HG02678 (cell line): ENCODE results near the gene PLOD3.
"Not testable (repeated sequence)": the region's sequence is repeated elsewhere in the genome, so short reads cannot be mapped to it uniquely, and the experiment has no call there.

ENCODE experiments used
- ATAC-seq: cut with Tn5 transposase; IDR thresholded peaks from one replicate; pipeline ENCODE4 v1.9.1; 2021; ENCODE audit warnings: mild to moderate bottlenecking, moderate library complexity; ENCODE audit not compliant: unreplicated experiment

The PLOD3 gene

DNA sequence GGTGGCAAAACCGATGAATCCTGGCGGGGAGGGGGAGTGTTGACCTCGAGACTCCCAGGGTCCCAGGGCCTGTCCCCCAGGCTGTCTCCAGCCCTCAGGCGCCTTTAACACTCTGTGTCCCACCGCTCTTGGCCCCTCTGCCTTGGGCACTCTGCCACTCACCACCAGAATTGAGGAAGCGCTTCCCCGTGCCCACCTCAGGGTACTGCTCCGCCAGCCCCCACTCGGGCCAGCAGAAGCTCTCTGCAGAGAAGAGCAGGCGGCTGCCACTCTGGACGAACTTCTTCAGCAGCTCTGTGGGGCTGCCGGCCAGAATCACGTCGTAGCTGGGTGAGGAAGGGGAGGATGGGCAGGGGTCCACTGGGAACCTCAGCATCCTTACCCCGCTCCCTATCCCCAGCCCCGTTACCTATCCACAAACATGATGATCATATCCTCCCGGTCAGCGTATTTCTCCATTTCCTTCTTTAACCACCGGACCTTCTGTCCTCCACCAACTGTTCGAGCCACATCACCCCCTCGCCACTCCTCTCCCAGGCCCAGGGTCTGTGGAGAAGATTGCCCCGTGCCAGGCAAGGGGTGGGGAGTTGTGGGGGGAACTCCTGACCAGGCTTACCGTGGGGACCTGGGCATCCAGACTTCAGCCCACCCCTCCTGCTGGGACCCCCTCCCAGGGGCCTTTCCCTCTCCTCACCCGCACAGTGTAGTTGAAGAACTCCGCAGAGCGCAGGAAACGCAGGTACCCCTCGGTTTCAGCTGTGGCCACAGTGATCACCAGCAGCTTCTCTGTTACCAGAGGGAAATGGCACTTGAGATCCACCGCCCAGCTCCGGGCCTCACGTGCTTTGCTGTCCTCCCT lies 1.2 kb downstream of the PLOD3 start:
- no peak for ATAC-seq

DNA sequence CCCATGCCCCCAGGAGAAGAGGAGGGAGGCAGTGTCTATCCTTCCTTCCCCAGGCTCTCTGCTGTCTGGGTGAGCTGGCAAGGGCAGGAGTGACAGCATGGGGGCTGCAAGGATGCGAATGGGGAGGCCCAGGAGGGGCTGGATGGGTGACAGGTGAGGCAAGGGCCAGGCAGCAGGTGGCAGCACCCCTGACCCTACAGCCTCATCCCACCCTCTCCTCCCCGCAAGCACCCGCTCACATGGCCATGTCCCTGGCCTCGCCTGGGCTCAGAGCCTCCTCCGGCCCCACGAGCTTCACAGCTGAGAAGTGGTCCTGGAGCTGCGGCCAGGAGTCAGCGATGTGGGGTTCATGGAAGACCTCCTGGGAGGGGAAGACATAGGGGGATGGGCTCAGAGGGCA lies 5.4 kb downstream of the PLOD3 start:
- ATAC-seq = no peak

DNA sequence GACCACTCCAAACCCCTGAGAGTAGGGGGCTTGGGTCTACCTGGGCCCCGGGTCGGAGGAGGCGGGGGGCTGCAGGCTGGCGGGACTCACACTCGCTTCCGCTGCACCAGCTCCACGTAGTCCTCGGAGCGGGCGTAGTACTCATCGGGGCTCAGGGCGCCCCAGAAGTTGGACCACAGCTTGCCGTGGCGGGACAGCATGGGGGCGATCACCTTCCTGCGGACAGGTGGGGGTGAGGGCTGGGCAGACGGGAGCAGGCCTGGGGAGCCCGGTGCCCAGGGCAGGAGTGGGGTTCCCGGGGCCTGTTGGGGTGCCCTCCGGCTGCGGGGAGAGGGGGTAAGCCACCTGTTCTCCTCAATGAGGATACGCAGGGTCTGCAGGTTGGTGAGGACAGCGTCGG lies 5.9 kb downstream of the PLOD3 start:
- no peak for ATAC-seq

DNA sequence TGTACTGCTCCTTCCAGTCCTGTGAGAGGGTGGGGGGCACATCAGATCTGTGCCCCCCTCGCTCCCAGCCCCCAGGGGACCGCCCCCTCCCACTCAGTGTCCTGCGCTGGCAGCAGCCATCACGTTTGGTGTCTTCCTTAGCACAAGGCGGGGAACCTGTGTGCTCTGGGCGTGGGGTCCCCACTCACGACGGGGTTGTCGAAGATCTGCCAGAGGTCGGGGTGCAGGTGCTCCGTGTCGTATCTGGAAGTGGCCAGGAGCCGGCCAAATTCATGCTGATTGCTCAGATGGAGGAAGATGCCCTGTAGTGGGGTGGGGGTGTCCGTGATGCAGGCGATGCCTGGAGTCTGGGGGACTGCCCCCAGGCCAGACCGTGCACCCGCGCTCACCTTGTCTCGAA lies 7.2 kb downstream of the PLOD3 start:
- ATAC-seq = no peak

DNA sequence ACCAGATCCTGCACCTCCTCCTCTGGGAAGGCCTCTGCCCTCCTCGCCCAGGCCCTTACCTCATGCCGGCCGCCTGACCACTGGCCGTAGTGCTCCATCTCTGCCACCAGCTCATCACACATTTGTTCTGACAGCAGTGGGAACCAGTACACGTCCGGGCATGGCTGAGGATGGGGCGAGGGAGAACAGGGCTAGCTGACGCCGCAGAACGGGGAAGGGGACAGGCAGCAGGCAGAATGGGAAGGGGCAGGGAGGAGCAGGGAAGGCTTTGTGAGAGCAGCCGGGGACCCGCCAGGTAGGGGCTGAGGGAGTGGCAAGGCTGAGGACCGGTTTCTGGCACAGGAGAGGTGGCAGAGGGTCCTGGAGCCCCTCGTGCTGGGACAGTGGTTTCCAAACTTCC lies 8.6 kb downstream of the PLOD3 start:
- ATAC-seq = no peak

DNA sequence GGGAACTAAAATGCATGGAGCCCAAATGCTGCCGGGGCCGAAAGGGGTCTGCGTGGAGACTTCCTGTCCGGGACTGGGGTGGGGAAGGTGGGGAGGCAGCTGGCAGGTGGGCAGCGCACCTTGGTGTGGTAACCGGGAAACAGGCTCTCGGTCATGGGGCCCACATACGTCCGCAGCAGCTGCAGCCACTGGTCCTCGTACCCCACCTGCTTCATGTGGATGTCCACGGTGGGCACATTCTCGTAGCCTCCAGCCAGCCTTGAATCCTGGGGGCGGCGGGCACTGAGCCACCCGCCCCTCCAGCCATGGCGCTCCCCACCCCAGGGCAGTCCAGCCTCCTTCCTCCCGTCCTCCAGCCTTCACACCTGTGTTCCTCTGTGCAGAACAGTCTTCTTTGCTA lies 9.9 kb downstream of the PLOD3 start:
- no peak for ATAC-seq

DNA sequence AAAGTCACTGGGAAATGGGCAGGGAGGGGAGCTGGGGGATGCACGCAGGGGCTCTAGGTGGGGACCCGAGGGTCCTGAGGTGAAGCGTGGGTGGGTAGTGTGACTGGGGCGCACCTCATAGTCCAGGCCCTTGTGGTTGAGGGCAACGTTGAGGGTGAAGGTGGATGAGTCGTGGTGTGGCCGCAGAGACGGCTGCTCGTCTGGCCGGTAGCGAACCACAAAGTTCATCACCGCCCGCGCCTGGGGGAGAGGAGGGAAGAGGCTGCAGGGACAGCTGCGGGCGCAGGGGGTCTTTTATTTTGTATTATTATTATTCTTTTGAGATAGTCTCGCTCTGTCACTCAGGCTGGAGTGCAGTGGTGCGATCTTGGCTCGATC lies 10.7 kb downstream of the PLOD3 start:
- ATAC-seq = no peak

DNA sequence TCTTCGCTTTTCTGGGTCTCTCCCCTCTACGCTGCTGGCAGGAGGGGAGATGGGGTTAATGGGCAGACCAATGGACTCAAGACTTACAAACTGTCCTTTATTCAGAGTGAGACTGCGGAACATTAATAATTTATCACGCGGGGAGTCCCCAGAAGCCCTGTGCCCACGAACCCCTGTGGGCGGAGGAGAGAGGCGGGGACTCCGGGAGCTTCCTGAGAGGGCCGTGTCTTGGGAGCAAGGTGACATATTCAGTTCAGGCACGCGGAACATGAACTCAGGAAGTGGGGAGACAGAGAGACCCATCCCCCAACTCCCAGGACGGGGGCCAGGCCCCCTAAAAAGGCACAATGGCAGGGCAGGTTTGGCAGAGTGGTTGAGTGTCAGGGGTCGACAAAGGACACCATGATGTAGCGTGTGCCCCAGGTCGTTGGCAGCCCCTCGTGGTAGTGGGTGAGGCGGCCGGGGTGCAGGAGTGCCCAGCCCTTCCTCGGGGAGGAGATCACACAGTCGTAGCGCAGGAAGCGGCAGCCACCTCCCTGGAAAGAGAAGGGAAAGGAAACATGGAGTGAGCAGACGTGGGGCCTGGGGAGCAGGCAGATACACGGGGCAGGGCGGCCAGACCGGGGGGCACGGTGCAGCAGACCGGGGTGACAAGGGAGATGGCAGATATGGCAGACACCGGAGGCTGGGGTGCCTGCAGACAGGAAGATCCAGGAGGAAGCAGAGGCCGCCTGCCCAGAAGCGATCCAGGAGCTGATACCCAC lies 11.3 kb downstream of the PLOD3 start:
- no peak for ATAC-seq

DNA sequence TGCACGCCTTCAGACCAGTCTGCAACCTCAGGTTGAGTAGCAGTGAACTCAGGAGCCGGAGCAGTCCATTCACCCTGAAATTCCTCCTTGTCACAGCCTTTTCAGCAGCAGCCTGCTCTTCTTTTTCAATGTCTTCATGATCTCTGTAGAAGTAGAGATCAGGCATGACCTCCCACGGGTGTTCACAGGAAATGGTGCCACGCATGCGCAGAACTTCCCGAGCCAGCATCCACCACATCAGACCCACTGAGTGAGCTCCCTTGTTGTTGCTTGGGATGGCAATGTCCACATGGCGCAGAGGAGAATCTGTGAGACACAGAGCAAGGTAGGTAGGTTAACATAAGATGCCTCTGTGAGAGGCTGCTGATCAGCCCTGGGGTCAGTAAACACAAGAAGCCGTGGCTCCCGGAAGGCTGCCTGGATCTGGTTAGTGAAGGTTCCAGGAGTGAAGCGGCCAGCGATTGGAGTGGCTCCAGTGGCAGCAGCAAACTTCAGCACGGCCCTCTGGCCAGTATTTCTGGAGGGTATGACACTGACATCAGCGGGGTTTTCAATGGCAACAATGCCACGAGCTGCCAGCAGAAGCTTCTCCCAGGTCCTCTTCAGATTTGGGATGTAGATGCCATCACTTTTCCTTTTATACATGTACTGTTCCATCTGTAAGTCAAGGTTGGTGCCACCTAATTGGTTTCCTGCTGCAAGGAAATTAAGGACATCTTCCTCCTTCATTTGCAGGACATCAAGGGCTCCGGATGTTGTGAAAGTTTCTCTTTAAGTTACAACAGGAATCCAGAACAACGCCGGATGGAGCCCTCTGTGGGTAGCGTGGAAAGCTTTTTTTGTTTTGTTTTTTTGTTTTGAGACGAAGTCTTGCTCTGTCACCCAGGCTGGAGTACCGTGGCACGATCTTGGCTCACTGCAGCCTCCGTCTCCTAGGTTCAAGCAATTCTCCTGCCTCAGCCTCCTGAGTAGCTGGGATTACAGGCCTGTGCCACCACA lies 13.3 kb downstream of the PLOD3 start:
- ATAC-seq = not testable (repeated sequence)

DNA sequence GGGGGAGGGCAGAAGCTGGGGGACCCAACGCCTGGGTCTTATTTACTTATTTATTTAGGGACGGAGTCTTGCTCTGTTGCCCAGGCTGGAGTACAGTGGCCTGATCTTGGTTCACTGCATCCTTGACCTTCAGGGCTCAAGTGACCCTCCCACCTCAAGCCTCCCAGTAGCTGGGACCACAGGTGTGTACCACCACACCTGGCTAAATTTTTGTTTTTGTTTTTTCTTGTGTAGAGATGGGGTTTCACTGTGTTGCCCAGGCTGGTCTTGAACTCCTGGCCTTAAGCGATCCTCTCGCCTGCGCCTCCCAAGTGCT lies 14.8 kb downstream of the PLOD3 start:
- ATAC-seq = no peak

DNA sequence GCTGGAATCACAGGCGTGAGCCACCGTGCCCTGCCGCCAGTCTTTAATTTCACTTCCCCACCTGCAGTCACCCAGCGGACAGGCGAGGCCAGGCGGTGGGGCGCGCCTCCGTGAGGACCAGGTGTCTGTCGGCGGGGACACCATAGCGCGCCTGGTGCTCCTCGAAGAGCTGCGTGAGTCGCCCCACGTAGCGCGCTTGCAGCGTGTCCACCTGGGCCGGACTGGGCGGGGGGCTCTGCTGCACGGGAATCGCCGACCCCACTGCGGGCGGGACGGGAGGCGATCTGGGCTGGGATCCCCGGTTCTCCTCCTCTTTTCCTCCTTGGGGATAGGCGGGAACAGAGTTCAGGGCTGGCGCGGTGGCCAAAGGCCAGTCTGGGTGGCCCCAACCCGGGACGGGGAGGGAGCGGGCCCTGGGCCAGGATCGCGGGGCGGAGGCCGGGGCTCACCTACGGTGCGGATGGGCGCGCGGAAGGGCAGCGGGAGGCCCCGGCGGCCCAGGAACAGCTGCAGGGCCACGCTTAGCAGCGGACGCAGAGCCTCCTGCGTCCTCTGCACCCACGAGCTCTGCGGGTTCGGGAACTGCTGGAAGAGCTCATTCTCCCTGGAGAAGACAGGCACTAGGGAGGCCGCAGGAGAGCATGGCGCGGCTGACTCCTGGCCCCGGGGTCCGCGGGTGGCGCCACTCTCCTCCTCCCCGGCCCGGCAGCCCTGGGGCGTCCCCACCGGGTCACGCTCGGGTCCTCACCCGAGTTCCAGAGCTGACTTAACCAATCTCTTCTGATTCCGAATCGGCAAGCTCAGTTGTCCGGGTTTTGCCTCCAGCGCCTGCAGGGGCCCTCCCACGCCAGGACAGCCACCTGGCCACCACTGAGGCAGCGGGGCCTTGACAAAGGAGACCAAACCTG lies 15.4 kb downstream of the PLOD3 start:
- ATAC-seq = no peak

DNA sequence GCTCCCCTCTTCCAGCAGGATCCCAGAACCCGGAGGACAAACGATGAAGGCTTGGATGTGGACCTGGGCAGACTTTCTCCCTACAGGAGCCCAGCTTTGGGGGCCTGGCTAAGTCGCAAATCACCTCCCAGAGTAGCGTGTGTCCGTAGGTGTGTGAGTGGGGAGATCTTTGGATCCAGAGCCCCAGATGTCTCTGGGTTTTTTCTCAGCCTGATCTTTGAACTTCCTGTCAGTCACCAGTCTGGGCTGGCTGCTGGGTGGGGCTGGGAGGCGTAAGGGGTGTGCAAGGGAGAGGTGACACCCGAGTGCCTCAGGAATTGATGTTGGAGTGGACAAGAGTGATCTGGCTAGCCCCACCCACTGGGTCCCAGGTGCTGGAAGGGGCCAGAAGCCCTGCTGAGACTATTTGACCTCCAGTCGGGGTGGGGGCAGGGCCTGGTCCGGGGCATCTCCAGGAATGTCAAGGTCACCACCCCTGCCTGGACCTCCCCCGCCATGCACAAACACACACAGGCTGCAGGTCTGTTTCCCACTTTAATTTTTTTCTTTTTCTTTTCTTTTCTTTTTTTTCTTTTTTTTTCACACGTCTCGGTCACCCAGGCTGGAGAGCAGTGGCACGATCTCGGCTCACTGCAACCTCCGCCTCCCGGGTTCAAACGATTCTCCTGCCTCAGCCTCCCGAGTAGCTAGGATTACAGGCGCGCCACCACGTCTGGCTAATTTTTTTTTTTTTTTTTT lies 16.4 kb downstream of the PLOD3 start, which contains the start of gene MOGAT3:
Gene MOGAT3 (minus strand): TSS at position 175 of the 738 bp plus-strand sequence. CDS start 182 bp downstream, outside the sequence.
- ATAC-seq = no peak

DNA sequence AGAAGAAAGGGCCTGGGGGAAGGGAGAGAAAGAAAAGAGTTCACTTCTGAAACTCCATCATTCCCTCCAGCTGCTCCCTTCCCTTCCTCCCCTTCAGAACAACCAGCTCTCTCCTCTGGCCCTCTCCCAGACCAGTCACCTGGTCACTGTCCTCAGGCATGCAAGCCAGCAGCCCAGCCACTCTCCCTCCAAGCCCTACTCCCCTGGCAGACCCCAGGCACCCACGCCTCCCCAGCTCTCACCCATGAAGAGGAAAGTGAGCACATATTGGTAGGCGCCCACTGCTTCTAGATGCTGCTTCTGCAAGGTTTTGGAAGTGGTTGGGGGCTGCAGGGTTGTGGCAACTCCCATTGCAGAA lies 16.9 kb downstream of the PLOD3 start:
- ATAC-seq = no peak

DNA sequence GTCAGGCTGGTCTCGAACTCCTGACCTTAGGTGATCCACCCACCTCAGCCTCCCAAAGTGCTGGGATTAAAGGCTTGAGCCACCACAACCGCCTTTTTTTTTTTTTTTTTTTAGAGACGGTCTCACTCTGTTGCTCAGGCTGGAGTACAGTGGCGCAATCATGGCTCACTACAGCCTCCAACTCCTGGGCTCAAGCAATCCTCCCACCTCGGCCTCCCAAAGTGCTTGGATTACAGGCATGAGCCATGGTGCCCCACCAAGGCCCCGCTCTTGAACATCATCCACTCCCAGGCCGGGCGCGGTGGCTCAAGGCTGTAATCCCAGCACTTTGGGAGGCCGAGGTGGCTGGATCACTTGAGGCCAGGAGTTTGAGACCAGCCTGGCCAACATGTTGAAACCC lies 17.9 kb downstream of the PLOD3 start:
- ATAC-seq = not testable (repeated sequence)

DNA sequence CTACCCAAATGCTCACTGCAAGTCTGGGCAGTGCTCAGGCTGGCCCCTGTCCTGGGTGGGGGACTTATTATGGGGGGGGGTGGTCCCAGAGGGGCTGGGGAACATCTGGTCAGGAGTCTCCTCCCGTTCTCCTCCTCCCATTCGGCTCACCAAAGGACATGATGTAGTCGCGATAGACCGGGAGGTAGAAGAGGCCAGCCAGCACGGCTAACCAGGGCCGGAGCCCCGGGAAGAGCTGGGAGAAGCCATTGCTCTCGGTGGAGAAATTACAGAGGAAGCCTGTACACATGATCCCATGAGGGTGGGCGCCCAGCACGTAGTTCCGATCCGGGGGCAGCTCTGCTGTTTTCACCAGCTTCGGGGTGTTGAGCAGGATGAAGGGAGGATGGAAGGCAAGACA lies 18.9 kb downstream of the PLOD3 start:
- ATAC-seq = no peak

DNA sequence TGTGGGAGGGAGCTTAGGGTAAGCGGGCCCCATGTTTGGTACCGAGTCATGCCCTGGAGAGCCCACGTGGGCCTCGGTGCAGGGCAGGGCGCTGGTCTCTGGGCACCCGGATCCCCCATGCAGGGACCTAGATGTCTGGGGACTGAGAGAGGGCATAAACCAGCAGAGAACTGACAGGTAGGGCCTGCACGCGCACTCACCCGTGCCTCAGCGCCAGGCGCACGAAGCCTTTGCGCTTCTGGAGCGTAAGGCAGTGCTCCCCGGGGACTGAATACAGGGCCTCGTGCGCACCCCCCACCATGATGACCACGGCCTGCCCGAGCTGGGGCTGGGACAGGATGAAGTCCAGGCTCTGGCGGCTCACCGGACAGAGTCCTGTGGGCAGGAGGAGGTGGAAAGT lies 19.4 kb downstream of the PLOD3 start:
- no peak for ATAC-seq

DNA sequence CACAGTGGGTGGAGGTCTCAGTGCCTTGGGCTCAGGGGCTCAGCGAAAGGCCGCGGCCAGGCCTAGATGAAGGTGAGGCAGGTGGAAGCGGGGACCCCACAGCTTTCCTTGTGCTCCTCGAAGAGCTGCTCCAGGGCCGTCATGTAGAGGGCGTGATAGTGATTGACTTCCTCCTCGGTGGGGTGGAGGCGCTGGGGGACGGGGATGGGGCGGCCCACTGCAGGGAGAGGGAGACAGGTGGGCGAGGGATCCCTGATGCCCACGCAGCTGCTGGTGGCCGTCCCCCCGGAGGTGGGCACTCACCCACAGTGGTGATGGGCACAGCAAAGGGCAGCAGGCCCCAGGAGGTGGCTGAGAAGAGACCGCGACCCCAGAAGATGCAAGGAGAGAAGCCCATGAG lies 21.5 kb downstream of the PLOD3 start:
- ATAC-seq = no peak

DNA sequence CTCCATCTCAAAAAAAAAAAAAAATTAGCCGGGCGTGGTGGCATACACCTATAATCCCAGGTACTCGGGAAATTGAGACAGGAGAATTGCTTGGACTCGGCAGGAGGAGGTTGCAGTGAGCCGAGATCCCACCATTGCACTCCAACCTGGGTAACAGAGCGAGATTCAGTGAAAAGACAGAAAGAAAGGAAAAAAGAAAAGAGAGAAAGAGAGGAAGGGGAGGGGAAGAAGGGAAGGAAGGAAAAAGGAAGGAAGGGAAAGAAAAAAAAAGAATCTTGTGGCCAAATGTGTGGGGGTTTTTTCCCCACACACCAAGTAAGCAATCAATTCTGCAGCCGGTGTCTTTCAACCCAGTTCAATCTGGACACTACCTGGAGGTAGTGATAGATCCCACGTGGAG lies 28.3 kb downstream of the PLOD3 start:
- ATAC-seq = no peak

DNA sequence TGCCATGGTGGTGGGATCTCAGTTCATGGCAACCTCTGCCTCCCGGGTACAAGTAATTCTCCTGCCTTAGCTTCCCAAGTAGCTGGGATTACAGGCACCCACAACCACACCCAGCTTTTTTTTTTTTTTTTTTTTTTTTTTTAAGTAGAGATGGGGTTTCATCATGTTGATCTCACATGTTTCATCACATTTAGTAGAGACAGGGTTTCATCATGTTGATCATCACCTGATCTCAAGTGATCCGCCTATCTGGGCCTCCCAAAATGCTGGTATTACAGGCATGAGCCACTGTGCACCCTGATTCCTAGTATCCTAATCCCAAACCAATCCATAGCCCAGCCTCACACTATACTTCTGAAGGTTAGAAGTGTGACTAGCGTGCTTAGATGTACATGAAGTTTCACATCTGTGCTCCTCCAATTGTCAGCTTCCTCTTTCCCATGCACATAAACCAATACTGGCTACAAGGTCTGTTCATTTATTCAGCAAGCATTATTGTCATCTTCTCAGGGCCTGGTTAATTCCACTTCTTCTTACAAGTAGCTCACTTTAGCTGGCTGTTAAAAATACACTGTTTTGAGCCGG lies 30.4 kb downstream of the PLOD3 start:
- no peak for ATAC-seq
